Astrocyte of the cerebellum (primary cell): ENCODE results near the gene PAK1.

Experiments used
- DNase-seq: peaks from one replicate; pipeline ENCODE4 v3.0.0-alpha.2; 2011; ENCODE audit warnings: low read depth
- H3K4me3 ChIP-seq: 2 replicates; pipeline ENCODE4 v1.5.1; 2011; ENCODE audit warnings: mild to moderate bottlenecking, low read depth, low read length, moderate library complexity
- in situ Hi-C: cut with HindIII; loops from 2 replicates; pipeline ENCODE4 v1.10.0; 2017; ENCODE audit warnings: low sequenced_read_pairs
- TF ChIP-seq, protein P1 (sequence below): IDR thresholded peaks from 2 replicates; pipeline ENCODE4 v1.5.1; 2012; ENCODE audit warnings: low read length, low read depth, moderate library complexity, mild to moderate bottlenecking; ENCODE audit errors: missing control alignments

PAK1 gene

DNA sequence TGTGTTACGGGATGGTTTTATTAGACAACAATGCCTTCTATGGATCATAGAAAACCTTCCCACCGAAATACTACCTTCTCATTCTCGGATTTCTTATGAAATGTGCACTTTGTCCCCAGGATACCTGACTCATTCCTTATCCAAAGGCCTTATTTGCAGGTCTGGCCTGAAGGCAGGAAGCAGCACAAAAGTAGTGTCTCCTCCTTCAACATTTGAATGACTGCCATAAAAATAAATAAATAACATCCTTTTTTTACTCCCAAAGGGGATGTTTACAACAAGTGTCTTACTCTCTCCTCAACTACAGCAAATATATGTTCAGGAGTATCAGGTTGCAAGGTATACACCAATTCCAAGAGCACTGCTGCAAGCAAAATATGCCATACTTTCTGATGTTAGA, 41.6 kb upstream of the PAK1 start:
- H3K4me3 ChIP-seq, result no peak overlapping the region
- no peak for DNase-seq
- in situ Hi-C loops, result loop anchor here (5.0 kb wide), 1 partner anchor 33 kb away; no protein-coding TSS in a partner anchor
- TF ChIP-seq, protein P1, sequence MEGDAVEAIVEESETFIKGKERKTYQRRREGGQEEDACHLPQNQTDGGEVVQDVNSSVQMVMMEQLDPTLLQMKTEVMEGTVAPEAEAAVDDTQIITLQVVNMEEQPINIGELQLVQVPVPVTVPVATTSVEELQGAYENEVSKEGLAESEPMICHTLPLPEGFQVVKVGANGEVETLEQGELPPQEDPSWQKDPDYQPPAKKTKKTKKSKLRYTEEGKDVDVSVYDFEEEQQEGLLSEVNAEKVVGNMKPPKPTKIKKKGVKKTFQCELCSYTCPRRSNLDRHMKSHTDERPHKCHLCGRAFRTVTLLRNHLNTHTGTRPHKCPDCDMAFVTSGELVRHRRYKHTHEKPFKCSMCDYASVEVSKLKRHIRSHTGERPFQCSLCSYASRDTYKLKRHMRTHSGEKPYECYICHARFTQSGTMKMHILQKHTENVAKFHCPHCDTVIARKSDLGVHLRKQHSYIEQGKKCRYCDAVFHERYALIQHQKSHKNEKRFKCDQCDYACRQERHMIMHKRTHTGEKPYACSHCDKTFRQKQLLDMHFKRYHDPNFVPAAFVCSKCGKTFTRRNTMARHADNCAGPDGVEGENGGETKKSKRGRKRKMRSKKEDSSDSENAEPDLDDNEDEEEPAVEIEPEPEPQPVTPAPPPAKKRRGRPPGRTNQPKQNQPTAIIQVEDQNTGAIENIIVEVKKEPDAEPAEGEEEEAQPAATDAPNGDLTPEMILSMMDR, result no peak

DNA sequence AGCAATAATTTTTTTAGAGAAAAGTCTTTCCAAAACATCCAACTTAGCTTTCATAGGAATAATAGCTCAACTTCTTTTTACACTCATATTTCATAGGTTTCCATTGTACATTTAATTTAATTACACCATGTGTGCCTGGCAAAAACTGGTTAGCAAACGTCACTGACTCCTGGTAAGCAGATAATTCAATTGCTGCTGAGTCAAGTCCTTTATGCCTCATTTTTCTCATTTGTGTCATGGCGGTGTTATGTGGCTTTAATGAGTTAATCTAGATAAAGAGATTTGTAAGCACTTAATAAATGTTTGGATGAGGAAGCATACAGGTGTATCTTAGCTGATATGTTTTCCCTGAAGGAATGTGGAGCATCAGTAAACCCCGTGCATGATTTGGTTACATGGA, 41.2 kb upstream of the PAK1 start:
- in situ Hi-C loops, result loop anchor here (5.0 kb wide), 1 partner anchor 33 kb away; no protein-coding TSS in a partner anchor
- no peak overlapping the region for H3K4me3 ChIP-seq
- no peak for DNase-seq
- TF ChIP-seq, protein P1, result no peak

DNA sequence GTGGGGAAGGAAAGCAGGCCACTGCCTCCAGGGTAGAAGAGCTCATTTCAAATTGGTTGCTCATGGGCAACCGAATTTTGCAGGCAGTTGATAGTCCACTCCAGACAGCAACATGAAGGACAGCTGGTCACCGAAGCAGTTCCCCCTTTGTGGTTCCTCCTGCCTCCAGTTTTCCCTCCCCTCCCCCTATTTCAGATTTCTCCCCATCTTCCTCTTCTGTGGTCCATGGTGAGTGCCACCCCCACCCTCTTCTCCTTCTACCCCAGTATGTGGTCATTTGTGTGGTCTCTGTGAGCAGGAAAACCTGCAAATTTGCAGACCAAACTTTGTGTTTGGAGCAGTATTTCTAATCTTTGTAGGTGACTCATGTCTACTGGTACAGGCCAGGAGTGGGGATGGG, 38.2 kb upstream of the PAK1 start:
- DNase-seq, result no peak
- H3K4me3 ChIP-seq, result no peak overlapping the region
- TF ChIP-seq, protein P1, result no peak
- in situ Hi-C loops, result no loop called here

DNA sequence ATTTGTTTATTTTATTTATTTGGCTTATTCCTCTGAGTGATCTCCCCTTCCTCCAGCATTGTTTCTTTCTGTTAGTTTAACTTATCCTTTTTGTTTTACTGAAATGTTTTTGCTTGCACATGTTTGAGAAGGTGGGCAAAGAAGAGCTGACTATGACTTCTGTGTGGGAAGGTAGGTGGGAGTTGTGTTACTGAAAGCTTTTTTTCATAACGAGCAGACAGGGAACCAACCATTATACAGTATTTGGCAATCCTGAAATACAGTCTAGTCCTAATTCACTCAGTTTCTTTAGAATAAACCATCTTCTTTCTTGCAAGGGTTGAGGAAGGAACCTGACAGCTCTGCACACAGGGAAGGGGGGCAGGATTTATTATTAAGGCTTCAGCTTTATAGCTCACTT, 37.0 kb upstream of the PAK1 start:
- no peak for DNase-seq
- TF ChIP-seq, protein P1, result no peak
- no peak overlapping the region for H3K4me3 ChIP-seq
- in situ Hi-C loops, result no loop called here

DNA sequence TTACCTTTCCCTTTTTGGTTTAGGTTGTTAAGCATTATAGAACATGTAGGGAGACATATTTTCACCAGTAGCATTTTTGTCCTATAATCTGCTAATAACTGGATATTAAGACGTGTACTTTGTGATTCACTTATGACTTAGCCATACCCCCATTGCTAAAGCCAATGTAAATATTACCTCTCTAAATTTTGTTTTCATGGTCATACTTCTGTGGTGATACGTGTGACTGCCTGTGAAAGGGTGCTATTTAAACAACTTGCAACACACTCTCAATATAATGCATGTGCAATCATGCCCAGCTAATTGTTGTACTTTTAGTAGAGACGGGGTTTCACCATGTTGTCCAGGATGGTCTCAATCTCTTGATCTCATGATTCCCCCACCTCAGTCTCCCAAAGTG, 36.2 kb upstream of the PAK1 start:
- in situ Hi-C loops, result no loop called here
- DNase-seq, result no peak
- TF ChIP-seq, protein P1, result no peak

DNA sequence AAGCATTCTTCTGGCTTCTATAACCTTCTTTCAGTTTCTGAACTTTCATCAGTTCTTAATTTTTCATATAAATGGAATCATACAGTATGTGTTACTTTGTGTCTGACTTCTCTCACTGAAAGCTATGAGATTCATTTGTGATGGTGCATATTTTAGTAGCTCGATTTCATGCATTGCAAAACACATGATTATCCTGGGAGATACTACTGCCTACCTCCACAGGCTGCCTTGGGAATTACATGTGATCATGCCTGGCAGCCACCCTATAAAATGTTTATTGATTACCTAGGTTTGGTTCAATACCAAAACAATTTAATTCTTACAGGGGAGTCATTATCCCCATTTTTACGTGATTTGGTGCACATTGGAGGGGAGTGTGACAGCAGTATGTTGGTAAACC, 34.1 kb upstream of the PAK1 start:
- no peak for DNase-seq
- no peak overlapping the region for H3K4me3 ChIP-seq
- in situ Hi-C loops, result no loop called here
- TF ChIP-seq, protein P1, result no peak

More for the DNA sequence above, 36.2 kb upstream of the PAK1 start:
- H3K4me3 ChIP-seq, result no peak overlapping the region

DNA sequence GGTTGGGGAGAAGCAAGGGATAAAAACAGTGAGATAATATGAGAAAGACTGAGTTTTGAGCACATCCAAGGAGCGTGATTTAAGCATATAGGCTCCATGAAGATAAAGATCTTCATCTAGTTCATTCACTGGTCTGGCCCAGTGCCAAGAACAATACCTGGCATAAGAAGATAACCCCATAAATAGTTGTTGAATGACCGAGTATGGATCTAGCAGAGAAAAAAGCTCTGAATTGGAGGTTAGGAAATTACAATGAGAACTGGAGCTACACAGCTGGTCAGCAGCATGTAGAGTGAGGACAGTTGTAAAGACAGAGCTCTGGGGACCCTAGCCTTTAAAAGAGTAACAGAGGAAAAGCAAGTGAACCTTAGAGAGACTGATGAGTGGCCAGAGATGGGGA, 33.0 kb upstream of the PAK1 start:
- no peak overlapping the region for H3K4me3 ChIP-seq
- in situ Hi-C loops, result no loop called here
- TF ChIP-seq, protein P1, result no peak
- no peak for DNase-seq
